Pancreas (tissue), 10 donors: ENCODE data around the gene RC3H1. TPM values are rescaled to one million over a fixed set of nuclear protein-coding genes. Genes with fewer than 3 reads are reported as not detected.

Source experiments
- ATAC-seq, 4 donors: fragments of 200-7000 bp; cut with Tn5 transposase; one replicate each; pipeline versions ENCODE4 v1.8.0 to v1.9.1; 2020; ENCODE audit warnings: mild to moderate bottlenecking in 4 of 4, moderate library complexity in 4 of 4
- DNase-seq, 6 donors: peaks; one replicate each; pipeline ENCODE4 v3.0.0-alpha.2; 2020
- FAIRE-seq: peaks from 2 replicates; lab custom pipeline; 2012; peaks lifted over from hg19 to GRCh38; lab: Jason Lieb, UNC
- H3K27ac ChIP-seq, 4 donors: fragments of 200-600 bp; sonication (generic); 1 replicate in 3 of 4; 2 replicates in 1 of 4; pipeline versions ENCODE4 v1.5.0 to v1.8.0; 2020
- H3K27me3 ChIP-seq, 4 donors: fragments of 200-600 bp; one replicate each; pipeline ENCODE4 v1.8.0; 2021
- H3K36me3 ChIP-seq, 3 donors: fragments of 200-600 bp; sonication (generic) in 1 of 3; one replicate each; pipeline versions ENCODE4 v1.5.0 to v1.8.0; 2020 to 2021
- H3K4me1 ChIP-seq, 3 donors: fragments of 200-600 bp; one replicate each; pipeline ENCODE4 v1.8.0; 2021
- H3K4me3 ChIP-seq, 4 donors: fragments of 200-600 bp; sonication (generic) in 2 of 4; one replicate each; pipeline versions ENCODE4 v1.5.0 to v1.8.0; 2020 to 2021
- H3K9me3 ChIP-seq, 4 donors: fragments of 200-600 bp; one replicate each; pipeline ENCODE4 v1.8.0; 2021
- CTCF ChIP-seq, 4 donors: fragments of 200-600 bp; sonication (generic) in 3 of 4; IDR thresholded peaks; one replicate each; pipeline versions ENCODE4 v1.5.0 to v1.8.0; 2021; ENCODE audit warnings: antibody characterized with exemption in 4 of 4
- WGBS, 2 donors: extraction: QIAGEN DNeasy Blood & Tissue Kit; methylation state at CpG; one replicate each; pipeline ENCODE4 v1.1.7; 2013; 5-methylcytosine and 5-hydroxymethylcytosine counted together
- intact Hi-C, 3 donors: fragments of 100-400 bp; cut with DNase I; formaldehyde crosslinking; loops; one replicate each; pipeline versions ENCODE4 v1.11.1 to v1.14.2; 2022
- polyA plus RNA-seq, 2 donors: library from polyadenylated mRNA; stranded (reverse); fragments of 200-250 nt; gene quantifications; one replicate each; pipeline ENCODE4 v1.2.3, GENCODE V29; 2013
- total RNA-seq, 6 donors: library from RNA; stranded (reverse); fragmentation: NEBNext Ultra II Directional in 4 of 6; extraction: Animal tissue kit (Norgen Biotek cat#: 25700) in 4 of 6; gene quantifications; one replicate each; pipeline versions ENCODE4 v1.2.1 to v1.2.4, GENCODE V29; 2021 to 2023
- donor health status: healthy with polysubstance abuse.
- donor health status: DM: no; HTN: no; CAD: no; lungs with moderate emphysema.
- donor health status: DM: no; HTN: no; CAD: no.
- donor health status: control.
- donor health status: control.
- donor health status: Bipolar disorder and iron deficiency.
- donor health status: DM: yes; HTN: yes; CAD: no.
- donor health status: DM: no; HTN: no; CAD: no.
- donor health status: DM: no; HTN: no; CAD: no.
- donor health status: DM: yes; HTN: yes; CAD: no.

The RC3H1 gene
- total and polyA plus RNA-seq, 8 donors = 2.7 to 27.9 (median 14.9) TPM

DNA sequence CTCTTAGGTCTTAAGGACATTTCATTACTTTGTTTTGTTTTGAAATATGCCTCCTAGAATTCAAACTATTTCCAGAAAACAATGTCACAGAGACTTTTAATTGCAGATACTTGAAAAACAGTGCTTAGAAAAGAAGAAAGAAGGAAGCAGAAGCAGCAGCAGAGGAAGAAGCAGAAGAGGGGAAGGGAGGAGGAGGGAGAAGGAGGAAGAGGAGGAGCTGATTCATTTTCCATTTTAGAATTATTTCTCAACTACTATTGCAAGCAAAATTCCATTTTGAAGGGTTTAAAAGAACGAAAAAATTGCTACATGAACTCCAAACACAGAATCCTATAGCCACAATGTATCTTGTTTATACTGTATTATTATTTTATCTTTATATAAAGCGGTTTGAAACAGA is 13.9 kb downstream of the RC3H1 start:
- Histone ChIP-seq H3K36me3 (no peaks in the 10 kb centered on the region), H3K4me1 (no peaks in the 10 kb centered on the region), H3K27ac (no peak overlapping the region), H3K4me3 (no peak overlapping the region), H3K9me3 (no peaks in the 10 kb centered on the region), H3K27me3 (no peaks in the 10 kb centered on the region)
- WGBS, 2 donors = 93 to 98% methylated on average over 2 of the region's 2 CpGs
- DNase-seq (no peak), FAIRE-seq (no peak), ATAC-seq (no peak)
- TF ChIP-seq CTCF (IDR thresholded peaks at IDR 0.05) = no peak
- intact Hi-C loops = no loop called here

DNA sequence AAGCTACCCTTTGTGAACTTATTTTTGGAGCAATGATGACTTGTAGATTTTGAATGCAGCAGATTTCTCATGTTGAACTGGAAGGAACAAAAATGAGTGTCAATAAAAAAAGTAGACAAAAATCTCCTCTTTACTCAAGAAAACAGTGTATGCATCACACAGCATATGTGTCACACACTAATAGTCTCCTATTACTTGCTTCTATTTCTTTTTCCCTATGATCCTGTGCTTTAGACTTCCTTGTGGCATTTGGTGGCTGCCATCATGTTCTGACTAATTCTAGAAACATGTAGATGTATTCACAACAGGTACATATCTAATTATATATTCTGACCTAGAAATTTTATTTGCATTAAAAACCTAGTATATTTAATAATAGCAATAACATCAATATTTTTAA is 14.3 kb downstream of the RC3H1 start:
- H3K27ac ChIP-seq = no peak overlapping the region
- intact Hi-C loops = no loop called here
- H3K27me3 ChIP-seq = no peaks in the 10 kb centered on the region
- DNase-seq = no peak
- FAIRE-seq = no peak
- no peak for TF ChIP-seq CTCF (IDR thresholded peaks at IDR 0.05)
- H3K9me3 ChIP-seq = no peaks in the 10 kb centered on the region
- no peaks in the 10 kb centered on the region for H3K36me3 ChIP-seq
- no peak for ATAC-seq
- H3K4me1 ChIP-seq = no peaks in the 10 kb centered on the region
- H3K4me3 ChIP-seq = no peak overlapping the region

DNA sequence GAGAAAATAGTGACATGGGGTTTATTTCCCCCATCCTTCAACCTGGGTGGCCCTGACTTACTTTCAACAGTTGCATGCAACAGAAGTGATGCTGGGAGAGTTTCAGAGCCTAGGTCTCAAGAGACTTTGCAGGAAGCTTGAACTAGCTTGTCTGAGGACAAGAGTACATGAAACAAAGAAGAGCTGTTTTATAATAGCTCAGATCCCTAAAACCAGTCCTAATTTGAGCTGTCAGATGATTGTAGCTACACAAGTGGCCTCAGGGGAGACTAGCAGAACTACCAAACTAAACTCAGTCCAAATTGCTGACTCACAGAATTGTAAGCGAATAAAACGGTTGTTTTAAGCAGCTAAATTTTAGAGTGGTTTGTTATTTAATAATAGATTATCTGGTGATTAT is 17.1 kb downstream of the RC3H1 start:
- Histone ChIP-seq H3K36me3 (no peaks in the 10 kb centered on the region), H3K9me3 (no peaks in the 10 kb centered on the region), H3K4me1 (no peaks in the 10 kb centered on the region), H3K4me3 (no peak overlapping the region), H3K27ac (no peak overlapping the region), H3K27me3 (no peaks in the 10 kb centered on the region)
- FAIRE-seq = no peak
- intact Hi-C loops = no loop called here
- DNase-seq = no peak
- peak in 1 of 4 donors; percentile 32 for ATAC-seq
- TF ChIP-seq CTCF (IDR thresholded peaks at IDR 0.05) = no peak
- WGBS, 2 donors = 62 to 64% methylated on average over 2 of the region's 2 CpGs

- Histone ChIP-seq H3K4me3 (no peak overlapping the region), H3K27ac (no peak overlapping the region), H3K9me3 (no peaks in the 10 kb centered on the region), H3K27me3 (no peaks in the 10 kb centered on the region), H3K4me1 (no peaks in the 10 kb centered on the region), H3K36me3 (no peaks in the 10 kb centered on the region)
- intact Hi-C loops = no loop called here
- FAIRE-seq (no peak), DNase-seq (no peak), ATAC-seq (no peak)
- 96 to 98% methylated on average over 4 of the region's 4 CpGs for WGBS, 2 donors
- TF ChIP-seq CTCF (IDR thresholded peaks at IDR 0.05) = no peak
Observed at GRCh38 chr1:174003867-174004266, 18.3 kb downstream of the RC3H1 start.

GRCh38 chr1:174001573-174001972 is 20.6 kb downstream of the RC3H1 start:
- 77 to 90% methylated on average over 3 of the region's 3 CpGs for WGBS, 2 donors
- intact Hi-C loops = no loop called here
- no peak for TF ChIP-seq CTCF (IDR thresholded peaks at IDR 0.05)
- Histone ChIP-seq H3K27me3 (no peaks in the 10 kb centered on the region), H3K4me3 (no peak overlapping the region), H3K9me3 (no peaks in the 10 kb centered on the region), H3K27ac (no peak overlapping the region), H3K36me3 (no peaks in the 10 kb centered on the region), H3K4me1 (peaks cover 0 to 11% (median 11%) of the 10 kb centered on the region in 3 donors)
- no peak for DNase-seq
- no peak for FAIRE-seq
- no peak for ATAC-seq
